GM12891 (cell line): ENCODE data around the gene MTPN.

ENCODE experiments used
- DNase-seq: peaks from one replicate; pipeline ENCODE4 v3.0.0; 2011; ENCODE audit warnings: low spot score; ENCODE audit not compliant: insufficient read length
- FAIRE-seq: peaks from 2 replicates; lab custom pipeline; 2011; peaks lifted over from hg19 to GRCh38; lab: Jason Lieb, UNC
- PAX5 ChIP-seq: IDR thresholded peaks from 2 replicates; pipeline ENCODE4 v1.6.1; 2011; ENCODE audit warnings: low read length, moderate library complexity, mild to moderate bottlenecking; ENCODE audit not compliant: insufficient read depth, severe bottlenecking
- POLR2A ChIP-seq: IDR thresholded peaks from 2 replicates; pipeline ENCODE4 v1.6.1; 2011; ENCODE audit warnings: low read depth, low read length, control low read depth
- POLR2AphosphoS5 ChIP-seq: IDR thresholded peaks from 2 replicates; pipeline ENCODE4 v1.6.1; 2011; ENCODE audit warnings: low read depth, low read length, control low read depth
- POU2F2 ChIP-seq: IDR thresholded peaks from 2 replicates; pipeline ENCODE4 v1.6.1; 2011; ENCODE audit warnings: low read depth, mild to moderate bottlenecking, control low read depth, low read length, moderate library complexity
- SPI1 ChIP-seq: IDR thresholded peaks from 2 replicates; pipeline ENCODE4 v1.6.1; 2011; ENCODE audit warnings: low read depth, low read length, control low read depth
- TAF1 ChIP-seq: IDR thresholded peaks from 2 replicates; pipeline ENCODE4 v1.6.1; 2011; ENCODE audit warnings: low read depth, low read length, control low read depth

The MTPN gene

GRCh38 chr7:136009488-136010079 lies 32.4 kb upstream of the MTPN start:
- FAIRE-seq (peak; percentile 28), DNase-seq (no peak)
- no peak for TF ChIP-seq SPI1
- TF ChIP-seq POLR2A, result no peak
- TF ChIP-seq TAF1, result no peak
- TF ChIP-seq PAX5, result no peak
- TF ChIP-seq POU2F2, result no peak
- no peak for TF ChIP-seq POLR2AphosphoS5

- DNase-seq, result no peak
- no peak for FAIRE-seq
- TF ChIP-seq TAF1, result no peak
- no peak for TF ChIP-seq SPI1
- no peak for TF ChIP-seq PAX5
- no peak for TF ChIP-seq POLR2A
- TF ChIP-seq POLR2AphosphoS5, result no peak
- TF ChIP-seq POU2F2, result no peak
Observed at GRCh38 chr7:136006208-136006607, 29.0 kb upstream of the MTPN start.

DNA sequence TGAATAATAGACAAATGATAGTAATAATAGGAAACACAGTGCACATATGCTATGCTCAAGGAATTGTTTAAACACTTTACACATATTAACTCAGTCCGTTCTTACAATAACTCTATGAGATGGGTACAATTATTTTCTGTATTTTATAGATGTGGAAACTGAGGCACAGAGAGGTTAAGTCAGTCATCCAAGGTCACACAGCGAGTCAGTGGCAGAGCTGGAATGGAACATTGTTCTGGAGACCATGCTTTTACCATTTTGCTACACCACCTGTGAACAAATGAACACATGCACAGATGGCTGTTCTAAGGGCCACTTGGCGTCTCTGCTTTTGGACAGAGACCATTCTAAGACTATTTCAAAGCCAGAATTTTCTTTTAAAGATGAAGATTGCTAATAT lies 26.9 kb upstream of the MTPN start:
- FAIRE-seq, result no peak
- TF ChIP-seq POLR2A (no peak), PAX5 (no peak), SPI1 (no peak), POLR2AphosphoS5 (no peak), TAF1 (no peak), POU2F2 (no peak)

DNA sequence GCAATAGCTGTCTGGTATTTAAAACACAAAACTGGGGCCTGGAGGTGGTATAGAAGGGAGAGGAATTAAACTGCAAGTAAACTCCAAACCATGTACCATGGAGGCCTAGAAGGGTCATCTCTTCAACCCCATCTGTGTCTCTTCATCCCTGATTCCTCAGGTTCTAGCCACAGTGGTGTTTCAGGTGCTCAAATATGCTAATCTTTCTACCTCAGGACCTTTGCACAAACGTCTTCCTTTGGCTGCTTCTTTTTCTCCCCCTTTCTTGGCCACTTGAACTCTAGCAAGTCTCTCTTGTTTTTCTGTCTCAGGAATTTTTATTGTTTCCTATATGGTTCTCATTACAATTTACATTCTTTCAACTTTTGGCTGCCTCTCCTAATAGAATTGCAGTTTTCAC lies 25.6 kb upstream of the MTPN start:
- no peak for DNase-seq
- no peak for TF ChIP-seq POLR2AphosphoS5
- TF ChIP-seq SPI1, result no peak
- no peak for TF ChIP-seq TAF1
- TF ChIP-seq PAX5, result no peak
- TF ChIP-seq POLR2A, result no peak
- no peak for TF ChIP-seq POU2F2
- FAIRE-seq, result no peak

More for the DNA sequence above, 26.9 kb upstream of the MTPN start:
- DNase-seq, result no peak

DNA sequence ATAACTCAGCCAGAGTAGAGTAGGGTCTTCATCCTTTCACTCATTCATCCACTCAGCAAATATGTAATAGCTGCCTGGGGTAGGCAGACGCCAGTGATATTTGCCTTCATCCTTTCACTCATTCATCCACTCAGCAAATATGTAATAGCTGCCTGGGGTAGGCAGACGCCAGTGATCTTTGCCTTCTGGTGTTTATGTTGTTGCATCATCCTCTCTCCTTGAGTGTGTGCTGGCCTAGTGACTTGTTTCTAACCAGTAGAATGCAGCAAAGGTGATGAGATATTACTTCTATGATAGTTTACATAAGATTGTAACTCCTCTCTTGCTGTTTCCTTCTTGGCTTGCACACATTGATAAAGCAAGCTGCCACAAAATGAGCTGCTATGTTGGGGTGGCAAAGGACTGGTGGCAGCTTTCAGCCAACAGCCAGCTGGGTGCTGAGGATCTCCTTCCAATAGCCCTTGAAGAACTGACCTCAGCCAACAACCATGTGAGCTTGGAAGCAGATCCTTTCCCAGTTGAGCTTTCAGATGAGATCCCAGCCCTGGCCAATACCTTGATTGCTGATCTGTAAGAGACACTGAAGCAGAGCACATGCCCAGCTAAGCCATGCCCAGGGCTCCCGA lies 23.2 kb upstream of the MTPN start:
- no peak for FAIRE-seq
- TF ChIP-seq POLR2AphosphoS5 (no peak), PAX5 (no peak), TAF1 (no peak), POLR2A (no peak), POU2F2 (no peak), SPI1 (no peak)
- DNase-seq, result no peak

DNA sequence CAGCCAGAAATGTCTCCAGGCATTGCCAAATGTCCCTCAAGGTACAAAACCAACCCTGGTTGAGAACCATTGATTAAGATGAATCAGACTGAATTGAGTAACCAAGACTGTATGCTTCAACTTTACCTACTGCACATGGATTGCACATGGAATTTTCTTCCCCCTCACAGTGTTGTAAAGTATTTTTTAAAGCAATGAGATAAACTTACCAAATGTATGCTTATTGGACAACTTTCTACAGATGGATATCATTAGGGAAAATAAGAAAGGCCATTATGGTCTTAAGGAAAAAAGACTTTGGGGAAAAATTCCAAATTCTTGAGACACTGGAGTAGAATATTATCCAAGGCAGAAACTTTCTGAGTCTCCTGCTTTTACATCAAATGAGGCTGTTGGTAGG lies 20.9 kb upstream of the MTPN start:
- DNase-seq, result no peak
- TF ChIP-seq POU2F2 (no peak), POLR2A (no peak), SPI1 (no peak), POLR2AphosphoS5 (no peak), PAX5 (no peak), TAF1 (no peak)
- no peak for FAIRE-seq

DNA sequence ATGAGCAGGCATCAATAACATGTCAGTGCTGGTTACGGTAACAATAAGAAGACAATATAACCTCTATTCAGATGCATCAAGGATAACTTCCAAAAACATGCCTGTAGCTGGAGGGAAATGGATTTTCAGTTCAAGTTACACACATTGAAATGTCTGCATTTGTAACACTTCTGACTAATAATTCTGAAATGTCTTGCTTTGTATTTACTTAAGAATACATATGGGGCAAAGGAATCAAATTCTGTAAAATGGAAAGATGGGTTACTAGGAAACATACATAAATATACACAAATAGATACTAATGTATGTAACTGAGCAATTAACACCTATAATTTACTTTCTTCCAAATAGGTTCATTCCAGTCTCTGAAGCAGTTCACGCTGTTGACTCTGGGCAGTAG lies 18.6 kb upstream of the MTPN start:
- DNase-seq, result no peak
- FAIRE-seq, result no peak
- no peak for TF ChIP-seq TAF1
- TF ChIP-seq POLR2A, result no peak
- no peak for TF ChIP-seq POU2F2

DNA sequence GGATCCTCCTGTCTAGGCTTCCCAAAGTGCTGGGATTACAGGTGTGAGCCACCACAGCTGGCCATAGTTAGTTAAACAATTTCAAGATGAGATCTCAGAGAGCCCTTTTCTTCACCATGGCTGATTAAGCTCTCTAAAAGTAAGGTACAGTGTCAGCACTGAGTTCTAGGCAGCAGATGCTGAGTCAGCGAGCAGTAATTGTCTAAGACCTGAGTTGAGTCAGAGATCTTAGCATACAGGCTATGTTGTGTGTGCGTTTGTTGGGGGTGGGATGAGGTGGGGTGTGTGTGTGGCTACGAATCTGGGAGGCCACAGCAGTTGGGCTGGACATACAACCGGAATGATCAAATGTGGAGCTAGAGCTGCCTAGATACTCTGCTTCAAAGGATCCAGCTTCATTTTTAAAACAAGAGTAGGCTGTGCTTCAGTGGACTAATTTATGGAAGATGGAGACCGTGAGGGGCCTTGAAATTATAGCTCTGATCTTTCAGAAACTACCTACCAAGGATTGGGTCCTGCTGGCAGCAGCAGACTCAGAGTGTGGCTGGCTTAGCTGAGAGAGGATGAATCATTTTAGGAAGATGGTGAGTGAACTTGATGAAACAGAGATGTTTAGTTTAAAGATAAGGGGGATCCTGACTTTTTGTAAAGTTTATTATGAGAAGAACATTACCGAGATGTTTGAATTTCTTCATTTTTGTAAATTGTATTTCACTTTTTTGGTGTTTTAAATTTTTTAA lies 17.5 kb upstream of the MTPN start:
- FAIRE-seq, result no peak
- TF ChIP-seq POLR2AphosphoS5, result no peak
- TF ChIP-seq POLR2A, result no peak
- no peak for TF ChIP-seq POU2F2
- TF ChIP-seq SPI1, result no peak
- TF ChIP-seq PAX5, result no peak
- TF ChIP-seq TAF1, result no peak
- no peak for DNase-seq

DNA sequence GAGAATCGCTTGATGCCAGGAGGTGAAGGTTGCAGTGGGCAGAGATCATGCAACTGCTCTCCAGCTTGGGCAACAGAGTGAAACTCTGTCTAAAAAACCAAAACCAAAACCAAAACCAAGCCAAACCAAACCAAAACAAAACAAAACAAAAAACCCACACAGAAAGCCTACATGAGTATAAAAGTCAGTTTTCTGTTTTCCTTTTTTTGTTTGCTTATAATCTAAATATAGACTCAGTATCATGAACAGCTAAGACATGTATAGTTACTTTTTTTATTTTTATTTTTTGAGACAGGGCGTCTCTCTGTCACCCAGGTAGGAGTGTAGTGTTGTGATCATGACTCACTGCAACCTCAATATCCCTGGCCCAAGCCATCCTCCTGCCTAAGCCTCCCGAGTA lies 16.8 kb upstream of the MTPN start:
- TF ChIP-seq SPI1 (no peak), POU2F2 (no peak), TAF1 (no peak), POLR2A (no peak), POLR2AphosphoS5 (no peak), PAX5 (no peak)
- DNase-seq (no peak), FAIRE-seq (no peak)
